Measurements from ENCODE around the gene PTPRK. TPM values are rescaled to one million over a fixed set of nuclear protein-coding genes. Genes with fewer than 3 reads are reported as not detected.

Gene PTPRK
- total RNA-seq (under 1 TPM; 0.77 to 0.78 TPM), total RNA-seq (0.90 to 1.7 reads per million in 2 donors)

GRCh38 chr6:128520436-128521281 lies at the start of gene PTPRK:
TSS of gene PTPRK (minus strand) at chr6:128520599. CDS start at chr6:128520358, 241 bp downstream.
- Mint-ChIP-seq H3K36me3 (ENCODE audit: low read depth) (no peaks in the 10 kb centered on the region), H3K4me3 (peak within 1 kb of the TSS; percentile 93), H3K27me3 (peaks cover 75% of the 10 kb centered on the region), H3K27ac (peak within 1 kb of the TSS; percentile 47), H3K4me1 (peaks cover 14% of the 10 kb centered on the region)
- no peaks in the 10 kb centered on the region for H3K9me3 ChIP-seq (ENCODE audit: control insufficient read depth, low read length, poor library complexity, severe bottlenecking)
- ATAC-seq = peak; percentile 94
- DNase-seq = peak; percentile 68 to 76 (median 74)

DNA sequence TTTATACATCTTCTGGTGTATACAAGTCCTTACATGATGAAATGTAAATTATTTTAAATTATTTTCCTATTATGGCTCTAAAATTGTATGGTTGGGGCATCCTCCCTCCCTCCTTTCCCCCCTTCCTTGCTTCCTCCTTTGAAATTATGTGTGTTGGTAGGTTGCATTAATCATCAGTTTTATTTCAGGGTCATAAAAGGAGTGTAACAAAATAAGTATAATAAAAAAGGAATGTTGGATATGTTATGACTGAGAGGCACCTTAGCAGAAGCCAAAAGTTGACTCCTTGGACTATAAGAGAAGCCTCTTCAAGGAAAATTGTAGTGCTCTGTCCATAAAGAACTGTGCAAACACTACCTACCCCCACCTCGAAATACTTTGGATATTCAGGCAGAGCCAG lies 46.6 kb upstream of the PTPRK start:
- Mint-ChIP-seq H3K36me3 (ENCODE audit: low read depth) (no peaks in the 10 kb centered on the region), H3K27ac (no peak overlapping the region), H3K27me3 (peaks cover 6% of the 10 kb centered on the region), H3K4me1 (no peaks in the 10 kb centered on the region), H3K4me3 (no peak overlapping the region)
- no peaks in the 10 kb centered on the region for H3K9me3 ChIP-seq (ENCODE audit: control insufficient read depth, low read length, poor library complexity, severe bottlenecking)
- no peak for DNase-seq
- no peak for ATAC-seq

DNA sequence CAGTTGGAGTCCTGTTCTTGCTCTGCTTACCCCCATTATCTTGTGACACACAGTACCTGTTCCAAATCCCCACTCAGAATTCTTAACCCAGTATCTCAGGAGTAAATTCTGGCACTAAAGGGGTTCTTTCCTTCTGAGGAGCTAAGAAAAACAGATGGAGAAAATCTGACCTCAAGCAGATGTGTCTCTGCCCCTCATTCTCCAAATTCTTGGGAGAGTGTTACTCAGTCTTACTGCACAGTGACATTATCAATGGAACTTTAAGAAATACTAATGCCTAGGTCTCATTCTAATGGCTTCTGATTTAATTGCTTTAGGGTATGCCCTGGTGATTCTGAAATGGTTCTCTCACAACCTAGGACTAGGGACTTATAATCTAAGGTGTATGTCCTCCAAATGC lies 40.6 kb upstream of the PTPRK start:
- DNase-seq (no peak), ATAC-seq (no peak)
- no peak overlapping the region for H3K27ac Mint-ChIP-seq
- peaks cover 3% of the 10 kb centered on the region for H3K36me3 Mint-ChIP-seq (ENCODE audit: low read depth)
- H3K4me1 Mint-ChIP-seq = peaks cover 2% of the 10 kb centered on the region
- no peaks in the 10 kb centered on the region for H3K9me3 ChIP-seq (ENCODE audit: control insufficient read depth, low read length, poor library complexity, severe bottlenecking)
- H3K4me3 Mint-ChIP-seq = no peak overlapping the region
- peaks cover 23% of the 10 kb centered on the region for H3K27me3 Mint-ChIP-seq

DNA sequence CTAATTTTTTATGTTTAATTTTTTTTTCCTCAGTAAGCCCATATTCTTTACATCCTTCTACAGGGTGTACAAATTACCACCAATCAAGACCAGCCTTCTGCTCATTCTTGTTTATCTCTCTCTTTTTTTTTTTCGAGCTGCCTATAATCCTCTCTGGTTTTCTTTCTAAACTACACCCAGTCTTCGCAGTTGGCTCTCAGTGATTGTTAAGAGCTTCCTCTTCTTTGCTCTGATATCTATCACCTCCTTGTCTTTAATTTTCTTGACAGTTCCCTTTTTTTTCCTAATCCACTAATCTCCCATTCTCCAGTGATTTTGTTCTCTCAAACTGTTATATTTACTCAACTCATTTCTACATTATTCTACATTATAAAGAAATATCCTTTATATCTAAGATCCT lies 38.5 kb upstream of the PTPRK start:
- H3K27ac Mint-ChIP-seq = no peak overlapping the region
- ATAC-seq (no peak), DNase-seq (no peak)
- H3K4me3 Mint-ChIP-seq = no peak overlapping the region
- no peaks in the 10 kb centered on the region for H3K9me3 ChIP-seq (ENCODE audit: control insufficient read depth, low read length, poor library complexity, severe bottlenecking)
- peaks cover 3% of the 10 kb centered on the region for H3K4me1 Mint-ChIP-seq
- peaks cover 3% of the 10 kb centered on the region for H3K36me3 Mint-ChIP-seq (ENCODE audit: low read depth)
- H3K27me3 Mint-ChIP-seq = peaks cover 40% of the 10 kb centered on the region

DNA sequence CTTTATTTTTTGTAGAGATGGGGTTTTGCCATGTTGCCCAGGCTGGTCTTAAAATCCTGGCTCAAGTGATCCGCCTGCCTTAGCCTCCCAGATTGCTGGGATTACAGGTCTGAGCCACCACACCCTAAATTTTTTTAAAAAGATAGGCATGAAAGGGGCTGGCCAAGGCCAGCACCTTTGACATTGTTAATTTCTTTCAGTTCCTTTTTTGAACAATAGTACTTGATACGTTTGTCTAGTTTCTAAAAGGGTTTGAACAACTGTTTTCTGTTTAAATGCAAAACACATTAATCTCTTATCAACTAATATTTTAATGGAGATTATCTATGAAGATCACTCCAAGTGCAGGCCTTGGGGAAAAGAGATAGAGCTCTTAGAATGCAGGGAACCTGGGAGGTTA lies 37.6 kb upstream of the PTPRK start:
- Mint-ChIP-seq H3K4me1 (peaks cover 4% of the 10 kb centered on the region), H3K27me3 (peaks cover 41% of the 10 kb centered on the region), H3K36me3 (ENCODE audit: low read depth) (peaks cover 3% of the 10 kb centered on the region), H3K27ac (no peak overlapping the region), H3K4me3 (no peak overlapping the region)
- H3K9me3 ChIP-seq (ENCODE audit: control insufficient read depth, low read length, poor library complexity, severe bottlenecking) = no peaks in the 10 kb centered on the region
- DNase-seq (no peak), ATAC-seq (no peak)

GRCh38 chr6:128557081-128557480 lies 36.7 kb upstream of the PTPRK start:
- Mint-ChIP-seq H3K4me1 (peaks cover 4% of the 10 kb centered on the region), H3K27ac (no peak overlapping the region), H3K27me3 (peaks cover 46% of the 10 kb centered on the region), H3K36me3 (ENCODE audit: low read depth) (peaks cover 3% of the 10 kb centered on the region), H3K4me3 (no peak overlapping the region)
- ATAC-seq (no peak), DNase-seq (no peak)
- no peaks in the 10 kb centered on the region for H3K9me3 ChIP-seq (ENCODE audit: control insufficient read depth, low read length, poor library complexity, severe bottlenecking)

- Mint-ChIP-seq H3K4me3 (no peak overlapping the region), H3K27ac (no peak overlapping the region), H3K27me3 (peaks cover 32% of the 10 kb centered on the region), H3K36me3 (ENCODE audit: low read depth) (peaks cover 3% of the 10 kb centered on the region), H3K4me1 (peaks cover 4% of the 10 kb centered on the region)
- H3K9me3 ChIP-seq (ENCODE audit: control insufficient read depth, low read length, poor library complexity, severe bottlenecking) = no peaks in the 10 kb centered on the region
- ATAC-seq (no peak), DNase-seq (no peak)
These were observed 33.9 kb upstream of the PTPRK start for GRCh38 chr6:128554302-128554701.

DNA sequence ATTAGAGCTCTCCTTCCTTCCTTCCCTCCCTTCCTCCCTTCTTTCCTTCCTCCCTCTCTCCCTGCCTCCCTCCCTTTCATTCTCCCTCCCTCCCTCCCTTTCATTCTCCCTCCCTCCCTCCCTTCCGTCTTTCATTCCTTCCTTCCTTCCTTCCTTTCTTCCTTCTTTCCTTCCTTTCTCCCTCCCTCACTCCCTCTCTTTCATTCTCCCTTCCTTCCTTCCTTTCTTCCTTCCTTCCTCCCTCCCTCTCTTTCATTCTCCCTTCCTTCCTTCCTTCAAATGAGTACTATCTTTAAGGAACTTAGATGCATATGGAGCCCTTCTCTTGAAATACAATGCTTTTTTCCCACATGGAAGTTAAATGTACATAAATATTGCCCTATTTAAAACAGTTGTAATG lies 20.9 kb upstream of the PTPRK start:
- ATAC-seq (no peak), DNase-seq (no peak)
- H3K36me3 Mint-ChIP-seq (ENCODE audit: low read depth) = no peaks in the 10 kb centered on the region
- H3K9me3 ChIP-seq (ENCODE audit: control insufficient read depth, low read length, poor library complexity, severe bottlenecking) = no peaks in the 10 kb centered on the region
- peaks cover 2% of the 10 kb centered on the region for H3K4me1 Mint-ChIP-seq
- no peak overlapping the region for H3K27ac Mint-ChIP-seq
- peaks cover 16% of the 10 kb centered on the region for H3K27me3 Mint-ChIP-seq
- no peak overlapping the region for H3K4me3 Mint-ChIP-seq

DNA sequence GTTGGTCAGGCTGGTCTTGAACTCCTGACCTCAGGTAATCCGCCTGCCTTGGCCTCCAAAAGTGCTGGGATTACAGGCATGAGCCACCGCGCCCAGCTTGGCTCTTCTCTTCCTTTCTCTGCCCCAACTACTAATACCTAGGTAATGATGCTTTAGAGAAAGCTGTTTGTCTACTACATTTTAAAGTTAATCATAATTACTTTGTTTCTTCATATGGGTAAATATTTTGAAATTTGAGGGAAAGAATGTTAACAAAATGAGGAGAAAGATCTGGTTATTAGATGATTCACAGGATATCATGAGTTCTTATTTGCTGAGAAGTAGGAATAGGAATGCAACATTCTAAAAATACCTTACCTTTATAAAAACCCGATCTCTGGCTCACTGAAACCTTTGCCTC lies 18.4 kb upstream of the PTPRK start:
- Mint-ChIP-seq H3K4me1 (peaks cover 2% of the 10 kb centered on the region), H3K27ac (no peak overlapping the region), H3K36me3 (ENCODE audit: low read depth) (no peaks in the 10 kb centered on the region), H3K27me3 (peaks cover 37% of the 10 kb centered on the region), H3K4me3 (no peak overlapping the region)
- H3K9me3 ChIP-seq (ENCODE audit: control insufficient read depth, low read length, poor library complexity, severe bottlenecking) = no peaks in the 10 kb centered on the region
- ATAC-seq (no peak), DNase-seq (no peak)

- ATAC-seq (no peak), DNase-seq (no peak)
- Mint-ChIP-seq H3K4me3 (no peak overlapping the region), H3K27ac (no peak overlapping the region), H3K4me1 (no peaks in the 10 kb centered on the region), H3K36me3 (ENCODE audit: low read depth) (peaks cover 2% of the 10 kb centered on the region), H3K27me3 (peaks cover 53% of the 10 kb centered on the region)
- H3K9me3 ChIP-seq (ENCODE audit: control insufficient read depth, low read length, poor library complexity, severe bottlenecking) = no peaks in the 10 kb centered on the region
These were observed 12.4 kb upstream of the PTPRK start for GRCh38 chr6:128532827-128533226.

- ATAC-seq (no peak), DNase-seq (no peak)
- peaks cover 2% of the 10 kb centered on the region for H3K36me3 Mint-ChIP-seq (ENCODE audit: low read depth)
- H3K4me3 Mint-ChIP-seq = no peak overlapping the region
- H3K27ac Mint-ChIP-seq = no peak overlapping the region
- no peaks in the 10 kb centered on the region for H3K4me1 Mint-ChIP-seq
- H3K27me3 Mint-ChIP-seq = peaks cover 58% of the 10 kb centered on the region
- H3K9me3 ChIP-seq (ENCODE audit: control insufficient read depth, low read length, poor library complexity, severe bottlenecking) = no peaks in the 10 kb centered on the region
These were observed 11.7 kb upstream of the PTPRK start for GRCh38 chr6:128532136-128532535.

DNA sequence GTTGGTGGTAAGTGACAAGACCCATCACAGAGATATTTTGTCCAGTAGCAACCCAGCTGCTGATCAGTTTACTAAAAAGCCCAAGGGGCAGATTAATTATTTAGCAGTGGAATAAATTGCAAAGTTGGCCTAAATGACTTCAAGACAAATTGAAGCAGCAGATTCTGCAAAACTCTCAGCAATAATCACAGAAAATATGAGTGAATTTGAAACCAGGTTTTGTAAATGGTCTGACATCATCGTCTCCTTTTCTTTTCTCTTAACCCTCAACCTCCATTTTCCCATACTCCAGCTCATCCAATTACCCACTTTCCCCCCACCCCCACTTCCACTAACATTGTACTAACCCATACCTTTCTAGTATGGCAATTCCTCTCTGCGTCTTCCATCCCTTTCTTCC lies 11.3 kb upstream of the PTPRK start:
- Mint-ChIP-seq H3K4me1 (no peaks in the 10 kb centered on the region), H3K4me3 (no peak overlapping the region), H3K36me3 (ENCODE audit: low read depth) (peaks cover 2% of the 10 kb centered on the region), H3K27me3 (peaks cover 58% of the 10 kb centered on the region), H3K27ac (no peak overlapping the region)
- ATAC-seq (no peak), DNase-seq (no peak)
- no peaks in the 10 kb centered on the region for H3K9me3 ChIP-seq (ENCODE audit: control insufficient read depth, low read length, poor library complexity, severe bottlenecking)

DNA sequence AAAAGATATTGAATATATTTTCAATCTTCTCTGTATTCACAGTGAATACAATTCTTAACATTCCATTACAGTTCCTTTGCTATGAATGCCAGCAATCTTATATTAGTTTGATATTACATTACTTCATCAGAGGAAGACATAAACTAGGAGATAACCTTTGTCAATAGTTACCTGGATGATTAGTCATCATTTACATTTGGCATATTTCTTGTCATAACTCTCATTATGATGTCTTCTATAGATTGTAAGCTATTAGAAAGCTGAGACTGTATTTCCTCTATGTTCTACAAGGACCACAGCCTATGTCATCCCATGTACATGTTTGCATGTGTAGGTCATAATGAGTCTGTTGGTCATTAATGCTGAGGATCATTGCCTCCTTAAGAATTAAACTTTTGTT lies 7.8 kb upstream of the PTPRK start:
- no peak overlapping the region for H3K4me3 Mint-ChIP-seq
- no peaks in the 10 kb centered on the region for H3K4me1 Mint-ChIP-seq
- DNase-seq (no peak), ATAC-seq (no peak)
- no peak overlapping the region for H3K27ac Mint-ChIP-seq
- peaks cover 2% of the 10 kb centered on the region for H3K36me3 Mint-ChIP-seq (ENCODE audit: low read depth)
- no peaks in the 10 kb centered on the region for H3K9me3 ChIP-seq (ENCODE audit: control insufficient read depth, low read length, poor library complexity, severe bottlenecking)
- H3K27me3 Mint-ChIP-seq = peaks cover 64% of the 10 kb centered on the region

DNA sequence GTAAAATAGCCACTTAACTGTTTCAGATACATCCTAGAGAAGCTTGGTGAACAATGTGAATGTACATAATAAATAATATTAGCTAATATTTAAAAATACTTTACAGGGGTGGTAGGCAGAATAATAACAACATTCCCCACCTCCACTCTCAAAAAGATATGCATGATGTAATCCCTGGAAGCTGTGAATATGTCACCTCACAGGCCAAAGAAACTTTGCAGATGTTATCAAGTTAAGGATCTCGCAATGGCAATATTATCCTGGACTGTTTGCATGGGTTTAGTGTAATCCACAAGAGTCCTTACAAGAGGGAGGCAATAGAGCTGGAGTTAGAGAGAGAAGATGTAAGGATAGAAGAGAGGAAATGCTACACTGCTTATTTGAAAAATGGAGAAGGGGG lies 7.0 kb upstream of the PTPRK start:
- Mint-ChIP-seq H3K4me3 (no peak overlapping the region), H3K27me3 (peaks cover 59% of the 10 kb centered on the region), H3K4me1 (no peaks in the 10 kb centered on the region), H3K36me3 (ENCODE audit: low read depth) (no peaks in the 10 kb centered on the region), H3K27ac (no peak overlapping the region)
- DNase-seq (no peak), ATAC-seq (no peak)
- H3K9me3 ChIP-seq (ENCODE audit: control insufficient read depth, low read length, poor library complexity, severe bottlenecking) = no peaks in the 10 kb centered on the region

Measured in T-helper 17 cell (primary cell).